GM10266 (cell line): ENCODE results near the gene LIMS1.
"Not testable (repeated sequence)": the region's sequence is repeated elsewhere in the genome, so short reads cannot be mapped to it uniquely, and the experiment has no call there.

Experiments used
- DNase-seq: peaks from one replicate; pipeline ENCODE4 v3.0.0; 2012; ENCODE audit errors: extremely low spot score
- TF ChIP-seq, protein P1 (sequence below): IDR thresholded peaks from 2 replicates; pipeline ENCODE4 v1.5.1; 2012; ENCODE audit warnings: mild to moderate bottlenecking, low read depth; ENCODE audit not compliant: control insufficient read depth, insufficient read depth; ENCODE audit errors: missing control alignments

LIMS1 gene

DNA sequence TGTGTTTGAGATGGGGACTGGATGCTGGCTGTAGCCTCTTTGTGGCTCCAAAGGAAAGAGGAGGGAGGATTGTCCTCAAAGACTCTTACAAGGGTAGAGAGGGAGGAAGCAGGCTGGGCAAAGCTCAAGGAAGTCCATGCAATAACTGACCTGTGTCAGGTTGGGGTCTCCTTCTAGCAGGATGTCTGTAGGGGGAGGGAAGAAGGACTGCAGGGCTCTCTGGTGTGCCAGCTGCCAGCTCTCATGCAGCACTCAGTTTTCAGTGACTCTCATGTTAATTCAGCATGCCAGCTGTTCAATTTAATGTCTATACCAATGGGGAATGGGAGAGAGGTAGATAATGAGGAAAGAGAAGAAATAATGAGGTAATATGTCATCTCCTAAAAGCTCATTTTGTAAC is 99.7 kb downstream of the LIMS1 start:
- TF ChIP-seq, protein P1, sequence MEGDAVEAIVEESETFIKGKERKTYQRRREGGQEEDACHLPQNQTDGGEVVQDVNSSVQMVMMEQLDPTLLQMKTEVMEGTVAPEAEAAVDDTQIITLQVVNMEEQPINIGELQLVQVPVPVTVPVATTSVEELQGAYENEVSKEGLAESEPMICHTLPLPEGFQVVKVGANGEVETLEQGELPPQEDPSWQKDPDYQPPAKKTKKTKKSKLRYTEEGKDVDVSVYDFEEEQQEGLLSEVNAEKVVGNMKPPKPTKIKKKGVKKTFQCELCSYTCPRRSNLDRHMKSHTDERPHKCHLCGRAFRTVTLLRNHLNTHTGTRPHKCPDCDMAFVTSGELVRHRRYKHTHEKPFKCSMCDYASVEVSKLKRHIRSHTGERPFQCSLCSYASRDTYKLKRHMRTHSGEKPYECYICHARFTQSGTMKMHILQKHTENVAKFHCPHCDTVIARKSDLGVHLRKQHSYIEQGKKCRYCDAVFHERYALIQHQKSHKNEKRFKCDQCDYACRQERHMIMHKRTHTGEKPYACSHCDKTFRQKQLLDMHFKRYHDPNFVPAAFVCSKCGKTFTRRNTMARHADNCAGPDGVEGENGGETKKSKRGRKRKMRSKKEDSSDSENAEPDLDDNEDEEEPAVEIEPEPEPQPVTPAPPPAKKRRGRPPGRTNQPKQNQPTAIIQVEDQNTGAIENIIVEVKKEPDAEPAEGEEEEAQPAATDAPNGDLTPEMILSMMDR = no peak
- DNase-seq = no peak

DNA sequence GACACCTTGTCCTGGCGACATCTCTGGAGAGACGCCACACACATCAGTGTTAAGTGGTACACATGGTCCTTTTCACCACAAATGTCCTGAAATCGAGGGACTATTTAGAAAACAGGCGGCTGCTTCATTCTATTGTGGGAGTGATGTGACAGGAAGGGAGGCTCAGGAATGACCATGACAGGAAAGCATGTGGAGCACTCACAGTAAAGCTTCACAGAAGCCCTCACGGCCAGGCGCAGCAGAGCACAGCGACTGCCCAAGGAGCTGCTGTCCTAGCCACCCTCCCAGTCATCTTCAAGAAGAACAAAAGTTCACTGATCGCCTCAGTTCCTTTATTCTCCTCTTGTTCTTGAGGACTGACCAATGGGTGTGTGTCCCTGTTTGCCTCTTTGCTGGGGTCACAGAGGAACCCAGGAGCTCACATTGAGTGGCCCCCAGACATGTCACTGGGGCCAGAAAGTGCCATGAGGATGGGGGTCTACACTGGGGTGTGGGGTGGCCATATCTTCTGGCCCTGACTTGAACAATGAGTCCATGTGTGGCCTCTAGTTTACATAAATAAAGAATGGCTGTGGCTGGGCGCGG is 100.4 kb downstream of the LIMS1 start:
- DNase-seq = no peak
- TF ChIP-seq, protein P1 = no peak

DNA sequence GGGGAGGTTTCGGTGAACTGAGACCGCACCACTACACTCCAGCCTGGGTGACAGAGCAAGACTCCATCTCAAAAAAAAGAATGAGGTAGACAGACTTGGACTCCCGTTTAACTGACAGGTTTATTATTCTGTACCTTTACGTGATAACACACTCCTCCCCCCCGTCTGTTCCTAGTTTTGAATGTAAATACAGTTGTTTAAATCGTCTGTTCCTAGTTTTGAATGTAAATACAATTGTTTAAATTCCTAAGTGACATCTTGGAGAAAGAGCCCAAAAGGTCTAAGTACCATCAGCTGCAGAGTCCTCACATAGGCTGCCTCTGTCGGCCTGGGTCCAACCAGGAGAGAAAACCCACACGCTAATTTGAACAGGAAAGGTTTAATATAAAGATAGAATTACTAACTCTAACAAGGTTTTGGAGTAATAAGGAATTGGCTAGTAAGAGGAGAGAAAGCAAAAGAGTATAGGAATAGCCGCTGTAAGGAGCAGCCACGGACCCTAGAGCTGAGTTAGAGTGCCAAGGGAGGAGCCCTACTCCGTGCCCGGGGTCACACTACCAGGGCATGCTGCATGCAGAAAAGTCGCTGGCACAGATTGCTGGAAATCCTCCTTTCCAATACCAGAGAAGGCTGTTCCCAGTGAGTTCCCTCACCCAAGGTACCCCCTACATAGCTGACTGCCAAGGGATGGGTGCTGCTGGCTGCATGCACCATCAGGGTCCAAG is 101.5 kb downstream of the LIMS1 start:
- DNase-seq = no peak
- TF ChIP-seq, protein P1 = no peak

DNA sequence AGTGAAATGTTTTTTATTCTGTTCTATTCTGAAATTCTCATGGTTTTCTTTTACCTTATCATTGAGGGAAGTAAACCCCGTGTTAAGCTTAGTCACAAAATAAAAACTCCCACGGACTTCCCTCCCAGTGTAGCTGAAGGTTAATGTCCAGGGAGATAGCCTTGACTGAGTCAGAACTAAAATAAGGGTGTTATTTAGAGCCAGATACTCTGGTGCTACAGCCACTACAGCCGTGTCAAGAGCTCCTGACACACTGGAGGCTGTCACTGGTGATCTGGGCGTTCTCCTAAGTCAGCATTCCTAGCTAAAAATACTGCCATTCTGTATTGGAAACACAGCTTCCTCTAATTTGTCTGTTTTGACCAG is 103.0 kb downstream of the LIMS1 start:
- DNase-seq = peak; percentile 49
- TF ChIP-seq, protein P1 = no peak

DNA sequence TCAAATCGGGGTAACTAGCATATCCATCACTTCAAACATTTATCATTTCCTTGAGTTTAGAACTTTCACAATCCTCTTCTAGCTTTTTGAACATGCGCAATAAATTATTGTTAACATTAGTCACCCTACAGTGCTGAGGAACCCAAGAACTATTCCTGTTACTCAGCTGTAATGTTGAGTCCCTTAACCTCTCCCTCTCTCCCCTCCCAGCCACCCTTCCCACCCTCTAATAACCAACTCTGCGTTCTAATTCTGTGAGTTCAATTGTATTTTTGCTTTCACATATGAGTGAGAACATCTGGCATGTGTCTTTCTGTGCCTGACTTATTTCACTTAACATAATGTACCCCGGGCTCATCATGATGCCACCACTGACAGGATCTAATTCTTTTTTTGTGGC is 106.5 kb downstream of the LIMS1 start:
- TF ChIP-seq, protein P1 = no peak
- no peak for DNase-seq

DNA sequence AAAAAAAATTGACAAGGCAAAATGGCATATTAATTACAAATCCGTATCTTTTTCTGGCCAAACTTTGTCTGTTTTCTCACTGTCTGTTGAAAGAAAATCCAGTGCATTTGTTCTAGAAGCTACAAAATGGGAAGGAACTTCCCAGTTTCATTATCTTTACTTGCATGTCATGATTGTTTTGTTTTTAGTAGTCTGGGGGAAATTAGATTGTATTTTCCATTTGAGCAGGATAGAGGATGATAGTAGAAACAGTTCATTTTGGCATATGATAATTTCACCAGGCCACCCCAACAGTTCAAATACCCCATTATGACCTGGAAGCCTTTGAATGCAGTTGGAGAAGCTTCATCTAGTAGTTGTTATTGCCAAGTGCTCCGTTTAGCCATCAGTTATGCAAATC is 107.5 kb downstream of the LIMS1 start:
- no peak for DNase-seq
- TF ChIP-seq, protein P1 = no peak

DNA sequence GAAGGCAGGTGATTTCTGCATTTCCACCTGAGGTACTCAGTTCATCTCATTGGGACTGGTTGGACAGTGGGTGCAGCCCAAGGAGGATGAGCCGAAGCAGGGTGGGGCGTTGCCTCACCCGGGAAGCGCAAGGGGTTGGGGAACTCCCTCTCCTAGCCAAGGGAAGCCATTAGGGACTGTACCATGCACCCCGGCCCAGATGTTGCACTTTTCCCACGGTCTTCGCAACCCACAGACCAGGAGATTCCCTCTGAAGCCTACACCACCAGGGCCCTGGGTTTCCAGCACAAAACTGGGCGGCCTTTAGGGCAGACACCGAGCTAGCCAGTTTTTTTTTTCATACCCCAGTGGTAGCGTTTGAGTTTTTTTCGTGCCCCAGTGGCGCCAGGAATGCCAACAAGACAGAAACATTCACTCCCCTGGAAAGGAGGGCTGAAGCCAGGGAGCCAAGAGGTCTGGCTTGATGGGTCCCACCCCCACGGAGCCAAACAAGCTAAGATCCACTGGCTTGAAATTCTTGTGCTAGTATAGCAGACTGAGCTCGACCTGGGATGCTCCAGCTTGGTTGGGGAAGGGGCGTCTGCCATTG is 109.1 kb downstream of the LIMS1 start:
- no peak for DNase-seq
- TF ChIP-seq, protein P1 = no peak

DNA sequence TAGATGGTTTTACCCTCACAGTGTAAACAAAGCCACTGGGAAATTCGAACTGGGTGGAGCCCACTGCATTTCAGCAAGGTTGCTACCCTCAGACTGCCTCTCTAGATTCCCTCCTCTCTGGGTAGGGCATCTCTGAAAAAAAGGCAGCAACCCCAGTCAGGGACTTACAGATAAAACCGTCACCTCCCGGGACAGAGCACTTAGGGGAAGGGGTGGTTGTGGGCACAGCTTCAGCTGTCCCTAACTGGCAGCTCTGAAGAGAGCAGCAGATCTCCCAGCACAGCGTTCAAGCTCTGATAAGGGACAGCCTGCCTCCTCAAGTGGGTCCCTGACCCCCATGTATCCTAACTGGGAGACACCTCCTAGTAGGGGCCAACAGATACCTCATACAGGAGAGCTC is 109.6 kb downstream of the LIMS1 start:
- not testable (repeated sequence) for DNase-seq

DNA sequence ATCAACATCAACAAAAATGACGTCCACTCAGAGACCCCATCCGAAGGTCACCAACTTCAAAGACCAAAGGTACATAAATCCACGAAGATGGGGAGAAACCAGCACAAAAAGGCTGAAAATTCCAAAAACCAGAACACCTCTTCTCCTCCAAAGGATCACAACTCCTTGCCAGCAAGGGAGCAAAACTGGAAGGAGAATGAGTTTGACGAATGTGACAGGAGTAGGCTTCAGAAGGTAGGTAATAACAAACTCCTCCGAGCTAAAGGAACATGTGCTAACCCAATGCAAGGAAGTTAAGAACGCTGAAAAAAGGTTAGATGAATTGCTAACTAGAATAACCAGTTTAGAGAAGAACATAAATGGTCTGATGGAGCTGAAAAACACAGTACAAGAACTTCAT is 110.2 kb downstream of the LIMS1 start:
- DNase-seq = not testable (repeated sequence)

DNA sequence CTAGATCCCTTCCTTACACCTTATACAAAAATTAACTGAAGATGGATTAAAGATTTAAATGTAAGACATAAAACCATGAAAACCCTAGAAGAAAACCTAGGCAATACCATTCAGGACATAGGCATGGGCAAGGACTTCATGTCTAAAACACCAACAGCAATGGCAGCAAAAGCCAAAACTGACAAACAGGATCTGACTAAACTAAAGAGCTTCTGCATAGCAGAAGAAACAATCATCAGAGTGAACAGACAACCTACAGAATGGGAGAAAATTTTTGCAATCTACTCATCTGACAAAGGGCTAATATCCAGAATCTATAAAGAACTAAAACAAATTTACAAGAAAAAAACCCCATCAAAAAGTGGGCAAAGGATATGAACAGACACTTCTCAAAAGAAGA is 114.5 kb downstream of the LIMS1 start:
- not testable (repeated sequence) for DNase-seq

DNA sequence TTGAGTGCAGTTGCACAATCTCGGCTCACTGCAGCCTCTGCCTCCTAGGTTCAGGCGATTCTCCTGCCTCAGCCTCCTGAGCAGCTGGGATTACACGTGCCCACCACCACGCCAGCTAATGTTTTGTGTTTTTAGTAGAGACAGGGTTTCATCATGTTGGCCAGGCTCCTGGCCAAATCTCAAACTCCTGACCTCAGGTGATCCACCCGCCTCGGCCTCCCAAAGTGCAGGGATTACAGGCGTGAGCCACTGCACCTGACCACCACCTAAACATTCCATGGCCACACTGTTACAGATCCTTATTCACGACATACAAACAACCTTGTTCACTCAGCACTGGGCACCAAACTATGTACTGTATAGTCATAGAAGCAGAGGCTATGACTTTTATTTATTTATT is 116.2 kb downstream of the LIMS1 start:
- not testable (repeated sequence) for DNase-seq
